Measurements from ENCODE around the gene SEL1L.
"Not testable (repeated sequence)": the region's sequence is repeated elsewhere in the genome, so short reads cannot be mapped to it uniquely, and the experiment has no call there.

SEL1L gene

DNA sequence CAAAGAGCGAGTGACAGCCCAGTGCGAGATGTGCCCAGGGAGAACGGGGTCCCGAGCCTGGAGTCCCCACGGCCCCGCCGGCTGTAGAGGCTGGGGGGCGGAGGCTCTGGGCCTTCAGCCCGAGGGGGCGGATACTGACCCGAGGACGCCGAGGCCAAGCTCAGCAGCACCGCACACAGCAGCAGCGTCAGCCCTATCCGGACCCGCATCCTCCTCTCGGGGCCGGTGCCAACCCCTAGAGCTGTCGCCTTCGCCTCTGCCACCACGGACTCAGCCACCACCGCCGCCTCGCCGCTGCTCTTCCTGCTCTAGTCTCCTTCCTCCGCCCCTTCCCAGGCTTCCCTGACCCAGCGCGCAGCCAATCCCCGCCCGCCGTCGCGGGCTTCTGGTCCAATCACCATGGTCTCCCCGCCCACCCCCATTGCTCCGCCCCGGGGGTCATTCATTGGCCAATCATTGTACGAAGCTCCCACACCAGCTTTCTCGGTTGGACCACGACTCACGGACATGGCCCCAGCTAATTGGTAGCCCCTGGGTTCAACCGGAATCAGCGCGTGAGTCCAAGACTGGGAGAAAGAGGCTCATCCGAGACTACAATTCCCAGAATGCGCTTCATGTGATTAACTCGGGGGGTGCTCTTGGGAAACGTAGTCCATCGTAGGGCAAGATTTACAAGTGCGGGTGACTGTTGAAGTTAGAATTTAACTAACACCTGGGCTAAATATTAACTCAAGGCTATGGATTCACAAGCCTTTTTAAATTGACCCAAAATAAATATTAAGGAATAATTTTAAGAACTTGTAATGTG, at the start of gene SEL1L:
TSS of gene SEL1L (minus strand) at position 318 of the 808 bp plus-strand sequence. CDS start at position 209, 109 bp downstream.
- DNase-seq (ENCODE audit: low read depth), result peak; percentile 99

DNA sequence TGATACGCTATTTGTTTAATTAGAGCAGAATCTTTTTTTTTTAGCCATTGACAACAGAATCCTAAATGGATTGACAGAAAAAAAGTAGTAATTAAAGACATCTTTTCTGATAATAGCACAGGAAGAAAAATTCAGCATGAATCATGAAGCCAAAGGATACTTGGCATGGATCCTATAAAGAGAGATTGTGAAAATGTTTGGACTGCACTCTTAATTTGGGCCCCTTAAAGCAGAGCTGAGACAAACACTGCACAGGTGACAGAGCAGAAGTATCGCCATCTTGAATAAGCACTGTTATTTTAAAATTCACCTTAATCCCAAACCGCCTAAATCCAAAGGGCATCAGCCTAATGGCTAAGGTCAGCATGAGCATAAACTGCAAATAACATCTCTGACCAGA, 48.8 kb upstream of the SEL1L start:
- no peak for DNase-seq (ENCODE audit: low read depth)

DNA sequence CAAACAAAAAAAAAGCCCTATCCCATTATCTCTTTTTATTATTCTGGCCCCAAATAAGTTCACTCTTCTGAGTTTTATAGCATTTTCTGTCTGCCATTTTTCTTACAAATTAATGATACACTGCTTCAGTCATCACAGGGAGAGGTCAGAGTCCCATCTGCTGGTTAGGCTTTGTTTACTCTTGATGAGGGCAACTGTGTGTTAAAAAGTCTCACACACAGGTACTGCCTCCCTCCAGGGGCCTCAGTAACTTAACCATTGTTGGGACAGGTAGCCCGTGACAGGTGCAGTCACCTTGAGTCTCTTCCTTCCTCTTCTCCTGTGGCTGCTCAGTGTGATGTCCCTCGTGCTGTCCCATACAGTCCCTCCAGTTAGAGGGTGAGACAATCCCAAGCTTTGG, 45.5 kb upstream of the SEL1L start:
- no peak for DNase-seq (ENCODE audit: low read depth)

DNA sequence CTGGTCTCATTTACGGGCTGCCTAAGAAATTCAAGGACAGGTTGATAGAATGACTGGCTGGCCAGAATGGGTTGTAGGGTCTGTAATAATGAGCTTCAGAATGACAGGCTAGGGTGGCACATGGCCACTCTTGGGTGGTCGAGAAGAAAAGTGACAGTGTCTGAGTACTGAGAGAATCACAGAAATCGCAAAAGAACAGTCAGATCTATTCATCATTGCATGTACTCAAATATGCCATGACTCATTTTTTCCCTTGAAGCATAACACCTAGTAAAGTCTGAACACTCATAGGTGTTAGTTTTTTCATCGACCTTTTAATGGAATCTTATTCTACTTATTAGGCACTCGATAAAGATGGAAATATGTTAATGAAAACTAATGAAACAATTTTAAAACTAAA, 37.8 kb upstream of the SEL1L start:
- no peak for DNase-seq (ENCODE audit: low read depth)

DNA sequence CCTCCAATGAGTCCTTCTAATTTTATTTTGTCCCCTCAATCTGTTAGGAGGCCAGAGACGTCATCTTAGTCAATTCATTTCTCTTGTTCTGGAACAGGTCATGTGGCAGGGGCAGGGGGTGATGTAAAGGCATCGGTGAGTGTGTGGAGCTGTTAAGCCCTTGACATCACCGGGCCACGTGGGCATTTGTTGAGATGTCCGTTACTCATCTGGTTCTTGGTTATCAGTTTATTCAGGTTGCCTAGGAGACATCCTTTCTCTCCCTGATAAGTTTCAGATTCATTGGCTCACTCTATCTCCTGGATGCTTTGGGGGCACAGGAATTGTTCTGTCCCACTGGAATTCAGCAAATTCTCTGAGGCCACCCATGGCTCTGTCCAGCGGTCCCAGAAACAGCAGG, 33.6 kb upstream of the SEL1L start:
- no peak for DNase-seq (ENCODE audit: low read depth)

DNA sequence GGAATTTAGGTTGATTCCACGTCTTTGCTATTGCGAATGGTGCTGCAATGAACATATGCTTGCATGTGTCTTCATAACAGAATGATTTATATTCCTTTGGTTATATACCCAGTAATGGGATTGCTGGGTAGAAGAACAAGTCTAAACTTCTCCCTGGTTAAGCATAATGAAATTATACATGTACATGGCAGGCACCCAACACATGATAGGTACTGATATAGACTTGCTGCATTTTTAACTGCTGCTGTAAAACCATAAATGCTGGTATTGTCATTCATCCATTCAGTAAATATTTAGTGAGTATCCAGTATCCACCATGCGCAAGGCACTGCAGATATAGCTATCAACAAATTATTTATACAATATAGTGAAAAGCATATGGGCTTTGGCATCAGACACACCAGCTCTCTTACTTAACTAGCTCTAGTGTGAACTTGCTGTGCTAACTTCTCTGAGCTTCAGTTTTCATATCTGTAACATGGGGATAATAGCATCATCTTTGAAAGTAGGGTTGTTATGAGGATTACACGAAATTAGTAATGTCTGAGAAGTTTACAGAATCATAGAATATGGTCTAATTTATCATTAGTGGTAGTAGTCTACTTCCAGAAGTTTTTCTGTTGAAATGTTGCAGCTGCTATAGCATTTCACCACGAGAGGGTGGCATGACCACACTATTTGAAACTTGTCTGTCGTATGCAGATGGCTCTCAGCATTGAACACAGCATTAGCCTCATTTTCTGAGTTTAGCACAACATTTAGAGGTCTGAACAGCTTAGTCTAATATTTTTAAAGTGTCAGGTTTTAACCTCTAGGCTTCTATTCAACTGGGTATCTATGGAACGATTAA, 32.0 kb upstream of the SEL1L start:
- no peak for DNase-seq (ENCODE audit: low read depth)

DNA sequence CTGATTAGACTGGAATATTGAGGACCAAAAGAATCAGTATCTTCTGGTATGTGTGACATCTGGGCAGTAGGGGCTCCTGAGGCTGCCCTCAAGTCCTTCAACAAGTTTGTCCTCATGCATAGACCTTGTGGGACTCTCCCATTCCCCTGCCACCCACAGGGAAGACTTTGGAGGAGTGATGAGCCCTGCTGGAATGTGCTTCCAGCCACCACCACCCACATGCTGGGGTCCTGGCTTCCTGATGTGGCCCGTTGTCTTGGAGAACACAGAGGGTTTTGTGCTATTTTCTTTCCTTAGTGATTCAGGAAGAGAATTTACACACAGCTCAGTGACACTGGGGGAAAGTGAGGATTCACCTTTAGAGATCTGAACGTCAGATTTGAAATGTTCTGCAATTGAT, 29.2 kb upstream of the SEL1L start:
- DNase-seq (ENCODE audit: low read depth), result no peak

DNA sequence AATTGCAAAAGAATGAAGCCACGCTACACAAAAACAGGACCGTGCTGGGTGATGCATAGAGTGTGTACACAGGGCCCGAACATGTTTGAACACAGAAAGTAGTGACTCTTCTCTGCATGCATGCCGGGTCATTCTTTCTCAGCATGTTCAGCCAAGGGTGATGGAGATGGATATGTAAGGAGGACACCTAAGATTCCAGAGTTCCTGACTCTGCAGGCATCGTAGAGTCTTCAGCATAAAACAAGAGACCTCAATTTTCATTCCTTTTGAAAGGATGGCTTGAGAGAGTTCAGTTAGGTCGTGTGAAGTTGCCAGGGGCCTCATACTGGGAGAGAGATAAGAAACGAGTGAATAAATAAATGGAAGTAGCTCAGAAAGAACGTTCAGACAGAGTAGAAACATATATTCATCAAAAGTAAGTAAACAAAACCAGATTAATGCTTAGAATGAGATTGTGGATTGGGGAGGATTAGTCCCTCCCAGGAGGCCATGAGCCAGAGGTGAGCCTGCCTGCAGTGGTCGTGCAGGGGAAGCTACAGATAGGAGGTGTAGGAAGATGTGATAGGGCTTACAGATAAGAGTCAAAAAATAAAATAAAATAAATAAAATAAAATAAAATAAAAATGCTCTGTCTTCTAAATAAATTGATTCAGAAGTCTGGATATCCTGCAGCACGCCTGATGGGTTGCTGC, 27.6 kb upstream of the SEL1L start:
- no peak for DNase-seq (ENCODE audit: low read depth)

DNA sequence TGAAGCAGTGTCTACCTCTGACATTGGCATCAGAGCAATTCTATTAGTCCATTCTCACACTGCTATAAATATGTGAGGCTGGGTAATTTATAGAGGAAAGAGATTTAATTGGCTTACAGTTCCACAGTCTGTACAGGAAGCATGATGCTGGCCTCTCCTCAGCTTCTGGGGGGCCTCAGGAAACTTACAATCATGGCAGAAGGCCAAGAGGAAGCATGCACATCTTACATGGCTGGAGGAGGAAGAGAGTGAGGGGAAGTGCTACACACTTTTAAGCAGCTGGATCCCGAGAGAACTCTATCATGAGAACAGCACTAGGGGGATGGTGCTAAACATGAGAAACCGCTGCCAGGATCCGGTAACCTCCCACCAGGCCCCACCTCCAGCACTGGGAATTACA, 25.7 kb upstream of the SEL1L start:
- DNase-seq (ENCODE audit: low read depth), result no peak

DNA sequence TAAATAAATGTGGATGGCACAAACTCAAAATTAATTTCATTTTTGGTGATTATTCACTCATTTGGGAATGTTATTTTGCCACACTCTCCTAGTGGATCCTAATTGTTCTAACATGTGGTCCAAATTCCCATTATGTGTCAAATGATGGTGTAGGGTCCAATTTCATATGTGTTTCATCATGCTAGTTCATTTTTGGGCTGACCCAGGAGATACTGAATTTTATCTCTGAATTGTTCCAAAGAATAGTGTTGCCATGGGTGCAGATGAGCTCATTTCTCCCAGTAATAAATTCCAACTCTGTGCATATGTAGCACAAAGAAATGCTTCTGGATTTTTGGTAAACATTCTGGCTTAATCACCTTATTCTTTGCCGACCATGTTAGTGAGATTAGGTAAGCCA, 23.5 kb upstream of the SEL1L start:
- DNase-seq (ENCODE audit: low read depth), result no peak

DNA sequence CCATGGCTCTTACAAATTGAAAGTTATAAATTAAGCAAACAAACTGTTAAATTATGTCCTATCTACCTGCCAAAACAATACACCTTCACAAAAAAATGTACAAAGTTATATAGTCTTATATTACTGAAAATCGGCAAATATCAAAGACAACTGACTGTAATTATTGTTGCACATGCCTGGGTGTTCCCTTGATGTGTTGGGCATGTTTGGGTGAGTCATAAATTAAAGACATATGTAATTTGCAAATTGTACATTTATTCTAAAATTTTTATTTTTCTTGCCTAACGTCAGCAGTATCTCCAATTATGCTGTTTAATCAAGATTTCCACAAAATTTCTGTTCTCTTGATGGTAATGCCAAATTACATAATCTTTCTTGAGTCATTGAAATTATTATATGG, 22.0 kb upstream of the SEL1L start:
- no peak for DNase-seq (ENCODE audit: low read depth)

DNA sequence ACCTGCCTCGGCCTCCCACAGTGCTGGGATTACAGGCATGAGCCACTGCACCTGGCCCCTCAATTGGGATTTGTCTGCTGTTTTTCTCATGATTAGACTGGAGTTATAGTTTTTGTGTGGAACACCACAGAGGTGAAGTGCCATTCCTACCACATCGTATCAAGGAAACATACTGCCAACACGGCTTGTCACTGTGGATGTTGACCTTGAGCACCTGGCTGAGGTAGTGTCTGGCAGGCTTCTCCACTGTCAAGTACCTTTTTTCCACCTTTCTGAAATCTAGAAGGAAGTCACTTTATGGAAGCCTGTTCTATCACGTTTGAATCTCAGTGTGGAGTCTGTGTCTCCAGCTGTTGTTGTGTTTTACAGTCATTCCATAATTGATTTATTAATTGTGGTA, 21.4 kb upstream of the SEL1L start:
- DNase-seq (ENCODE audit: low read depth), result no peak

DNA sequence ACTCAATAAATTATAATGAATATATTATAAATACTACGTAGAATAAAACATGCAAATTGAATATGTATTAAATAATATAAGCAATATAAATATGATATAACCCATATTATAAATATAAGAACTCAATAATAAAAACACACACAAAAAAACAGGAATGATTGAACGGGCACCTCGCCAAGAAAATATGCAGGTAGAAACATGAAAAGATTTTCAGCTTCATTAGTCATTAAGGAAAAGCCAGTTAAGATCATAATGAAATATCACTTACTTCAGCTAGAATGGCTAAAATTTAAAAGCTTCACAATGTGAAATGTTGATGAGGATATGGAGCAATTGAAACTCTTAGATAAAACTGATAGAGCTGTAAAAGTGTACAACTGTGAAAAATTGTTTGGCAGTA, 17.8 kb upstream of the SEL1L start:
- no peak for DNase-seq (ENCODE audit: low read depth)

DNA sequence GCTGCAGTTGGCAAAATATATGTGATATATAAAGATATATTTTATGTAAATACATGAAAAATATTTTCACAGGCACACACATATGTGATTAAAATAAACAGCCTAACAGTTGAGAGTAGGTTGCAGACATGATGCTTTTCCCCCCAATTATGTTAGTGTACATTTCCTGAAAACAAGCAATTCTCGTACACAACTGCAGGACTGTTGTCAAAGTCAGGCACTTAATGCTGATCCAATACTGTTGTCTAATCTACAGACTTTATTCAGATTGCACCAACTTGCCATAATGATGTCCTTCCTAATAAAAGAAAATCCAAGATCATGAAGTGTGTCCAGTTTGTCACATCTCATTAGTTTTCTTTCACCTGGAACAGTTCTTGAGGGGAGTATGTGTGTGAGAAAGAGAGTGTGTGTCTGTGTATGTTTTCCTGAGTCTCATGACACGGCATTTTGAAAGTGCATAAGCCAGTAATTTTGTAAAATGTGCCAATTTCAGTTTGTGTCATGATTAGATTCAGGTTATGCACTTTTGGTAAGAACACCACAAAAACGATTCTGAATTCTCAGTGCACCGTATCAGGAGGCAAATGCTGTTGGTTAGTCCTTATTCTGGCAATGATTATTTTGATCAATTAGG, 16.5 kb upstream of the SEL1L start:
- no peak for DNase-seq (ENCODE audit: low read depth)

DNA sequence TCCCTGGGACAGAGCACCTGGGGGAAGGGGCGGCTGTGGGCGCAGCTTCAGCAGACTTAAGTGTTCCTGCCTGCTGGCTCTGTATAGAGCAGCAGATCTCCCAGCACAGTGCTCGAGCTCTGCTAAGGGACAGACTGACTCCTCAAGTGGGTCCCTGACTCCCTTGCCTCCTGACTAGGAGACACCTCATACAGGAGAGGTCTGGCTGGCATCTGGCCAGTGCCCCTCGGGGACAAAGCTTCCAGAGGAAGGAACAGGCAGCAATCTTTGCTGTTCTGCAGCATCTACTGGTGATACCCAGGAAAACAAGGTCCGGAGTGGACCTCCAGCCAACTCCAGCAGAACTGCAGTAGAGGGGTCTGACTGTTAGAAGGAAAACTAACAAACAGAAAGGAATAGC, 7.6 kb upstream of the SEL1L start:
- not testable (repeated sequence) for DNase-seq (ENCODE audit: low read depth)

DNA sequence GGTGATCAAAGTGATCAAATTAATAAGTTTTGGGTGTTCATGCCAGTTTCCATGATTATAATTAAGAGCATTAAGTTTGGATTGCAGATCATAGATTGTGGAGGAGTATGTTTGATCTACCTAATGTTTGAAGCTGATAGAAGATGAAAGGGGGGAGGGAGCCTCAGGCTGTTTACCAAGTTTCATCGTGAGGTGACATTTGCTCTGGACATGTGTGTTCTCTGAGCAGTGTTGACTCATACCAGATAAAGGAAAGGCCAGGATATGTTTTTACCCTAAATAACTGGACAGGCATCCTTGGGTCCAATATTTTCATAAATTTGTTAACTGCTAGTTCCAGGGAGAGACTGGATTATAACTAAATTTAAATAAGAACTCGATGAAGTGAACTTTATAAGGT, 3.5 kb upstream of the SEL1L start:
- no peak for DNase-seq (ENCODE audit: low read depth)

DNA sequence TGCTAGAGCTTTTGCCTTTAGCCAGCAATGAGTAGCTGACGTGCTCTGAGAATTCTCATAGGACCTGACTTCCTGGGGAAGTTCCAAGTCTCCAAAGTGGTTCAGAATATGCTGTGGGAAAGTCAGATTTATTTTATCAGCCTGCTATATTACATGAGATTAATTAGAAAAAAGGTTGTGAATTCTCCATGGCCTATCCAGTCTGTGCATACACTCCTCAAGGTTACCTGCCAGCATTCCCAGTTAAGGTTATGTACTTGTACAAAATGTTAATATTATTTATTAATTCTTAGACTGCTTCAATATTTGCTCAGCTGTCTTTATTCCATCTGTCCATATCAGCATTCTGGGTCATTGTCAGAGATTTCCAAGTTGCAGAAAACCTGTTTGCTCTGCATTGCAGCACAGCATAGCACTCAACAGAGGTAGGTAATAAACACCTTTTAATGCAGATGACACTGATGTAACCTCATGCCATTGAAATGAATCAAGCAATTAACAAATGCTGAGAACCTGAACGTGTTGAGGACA, 2.7 kb upstream of the SEL1L start:
- no peak for DNase-seq (ENCODE audit: low read depth)

DNA sequence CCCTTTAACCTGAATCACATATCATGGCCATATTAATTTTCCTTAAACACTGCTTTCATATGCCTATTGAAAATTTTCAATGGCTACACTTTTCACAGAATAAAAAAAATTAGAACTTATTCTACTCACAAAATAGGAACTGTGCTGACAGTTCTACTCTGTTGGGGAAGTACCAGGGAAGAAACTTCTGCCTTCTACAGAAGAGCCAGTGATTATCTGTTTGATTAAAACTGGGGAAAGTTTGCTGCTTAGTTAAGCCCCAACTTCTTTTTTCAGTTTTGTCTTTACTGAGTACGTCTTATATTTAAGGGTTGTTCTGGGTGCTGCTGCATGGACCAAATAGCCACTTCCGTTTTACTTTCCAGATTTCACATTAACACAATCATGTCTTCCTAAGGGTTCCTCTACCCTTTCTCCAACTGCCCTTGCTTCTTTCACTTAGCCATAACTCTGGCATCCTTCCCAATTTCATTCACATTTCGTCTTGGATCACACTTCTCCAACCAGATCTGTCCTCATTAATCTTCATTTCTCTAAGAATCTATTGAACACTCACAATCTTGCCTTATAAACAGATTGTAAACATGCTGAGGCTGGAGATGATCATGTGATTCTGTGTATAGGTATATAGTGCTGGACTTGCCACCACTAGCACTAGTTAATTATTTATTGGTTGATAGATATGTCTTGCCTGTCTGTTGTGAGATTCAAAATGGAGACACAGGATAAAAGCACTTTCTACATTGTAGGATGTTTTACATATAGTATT, 1.9 kb upstream of the SEL1L start:
- DNase-seq (ENCODE audit: low read depth), result no peak

DNA sequence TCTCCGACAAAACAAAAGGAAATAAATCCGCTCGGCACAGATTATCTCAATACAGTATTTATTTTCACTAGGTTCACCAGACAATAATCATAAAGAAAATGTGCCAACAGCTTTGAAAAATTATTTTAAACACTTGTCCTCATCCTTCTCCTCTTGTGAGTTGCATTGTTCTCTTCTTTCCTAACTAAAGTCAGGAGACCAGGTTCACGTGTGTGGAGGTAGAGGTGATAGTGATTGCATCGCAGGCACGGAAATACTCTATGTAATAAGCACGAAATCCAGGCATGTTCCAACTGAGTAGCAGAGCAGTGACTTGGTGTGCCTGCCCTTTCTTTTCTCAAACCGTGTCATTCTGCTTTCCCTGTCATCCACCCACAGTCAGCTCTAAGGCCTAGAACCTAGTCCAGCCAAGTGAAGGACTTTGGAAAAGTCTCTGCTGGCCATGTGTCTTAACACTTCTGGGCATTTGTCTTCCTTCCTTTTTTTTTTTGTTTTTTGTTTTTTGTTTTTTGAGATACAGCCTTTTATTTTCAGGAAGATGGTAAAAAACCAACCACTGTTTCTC, 939 bp upstream of the SEL1L start:
- no peak for DNase-seq (ENCODE audit: low read depth)

DNA sequence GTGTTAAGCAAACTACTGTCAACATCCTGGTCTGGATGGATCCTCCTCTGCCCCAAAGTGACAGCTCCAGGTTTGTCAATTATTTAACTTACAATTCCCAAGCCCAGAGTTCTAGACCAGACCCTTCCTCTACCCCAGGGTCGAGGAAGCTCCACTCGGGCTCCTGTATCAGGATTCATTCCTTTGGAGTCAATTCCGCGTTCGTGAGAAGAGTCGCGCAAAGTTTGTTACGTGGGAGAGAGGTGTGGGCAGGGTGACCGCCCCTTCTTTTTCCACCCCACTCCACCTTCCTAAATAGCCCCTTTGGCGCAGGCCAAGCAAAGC, 479 bp downstream of the SEL1L start:
- no peak for DNase-seq (ENCODE audit: low read depth)

DNA sequence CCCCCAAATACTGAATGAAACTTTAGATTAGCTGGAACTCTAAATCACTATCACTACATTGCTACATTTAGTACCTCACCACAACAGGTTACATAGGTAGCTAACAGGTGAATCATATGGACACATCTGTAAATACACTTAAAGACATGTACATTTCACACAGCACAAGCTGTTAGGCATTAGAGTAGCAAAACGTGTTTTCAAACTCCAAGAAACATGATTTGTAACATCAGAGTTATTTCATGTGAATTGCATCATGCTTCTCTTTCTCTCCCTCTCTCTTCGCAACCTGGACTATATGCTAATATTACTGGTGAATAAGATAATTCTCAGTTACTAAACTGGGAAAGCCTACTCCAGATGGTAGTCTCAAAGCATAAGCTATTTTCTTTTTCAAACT, 4.3 kb downstream of the SEL1L start:
- no peak for DNase-seq (ENCODE audit: low read depth)

Measured in stimulated activated CD4-positive, alpha-beta T cell treated with anti-CD3 and anti-CD28 coated beads, Interleukin-2, amount 100 ng/mL, for 4 hours (primary cell).